OCI-LY7 (cell line): ENCODE results near the gene EEF2K.

Experiments used
- CTCF ChIP-seq: fragments of 200-600 bp; sonication (generic); conservative IDR thresholded peaks from 2 replicates; pipeline ENCODE4 v1.5.1; 2014; ENCODE audit warnings: mild to moderate bottlenecking, antibody characterized with exemption, low read length, moderate library complexity, mixed read lengths
- EZH2phosphoT487 ChIP-seq: fragments of 200-600 bp; sonication (generic); IDR thresholded peaks from 2 replicates; pipeline ENCODE4 v1.6.1; 2018; ENCODE audit warnings: low read depth, borderline replicate concordance, mild to moderate bottlenecking, mixed run types, antibody characterized with exemption, low read length, moderate library complexity, mixed read lengths

- TF ChIP-seq CTCF = no peak
- no peak for TF ChIP-seq EZH2phosphoT487
Measured at GRCh38 chr16:22312897-22313781, 107.1 kb downstream of the EEF2K start.
